WERI-Rb-1 (cell line): ENCODE results near the gene SNAP25.

Experiments
- DNase-seq: peaks from one replicate; pipeline ENCODE4 v3.0.0-alpha.2; 2020
- H3K27ac ChIP-seq: fragments of 250-450 bp; sonication (Bioruptor Pico); 2 replicates; pipeline ENCODE4 v1.5.1; 2020; ENCODE audit warnings: mild to moderate bottlenecking, moderate library complexity
- H3K27me3 ChIP-seq: fragments of 250-450 bp; sonication (Bioruptor Pico); 2 replicates; pipeline ENCODE4 v1.5.1; 2021; ENCODE audit warnings: mild to moderate bottlenecking, low read depth, moderate library complexity; ENCODE audit not compliant: insufficient read depth, severe bottlenecking
- H3K36me3 ChIP-seq: fragments of 250-450 bp; sonication (Bioruptor Pico); 2 replicates; pipeline ENCODE4 v1.5.1; 2020; ENCODE audit warnings: mild to moderate bottlenecking, moderate library complexity
- H3K4me3 ChIP-seq: 2 replicates; pipeline ENCODE4 v1.5.1; 2011; ENCODE audit warnings: low read depth, mild to moderate bottlenecking, control low read depth, low read length
- H3K9me3 ChIP-seq: fragments of 250-450 bp; sonication (Bioruptor Pico); 2 replicates; pipeline ENCODE4 v1.5.1; 2021; ENCODE audit warnings: mild to moderate bottlenecking, moderate library complexity; ENCODE audit not compliant: severe bottlenecking
- CTCF ChIP-seq: IDR thresholded peaks from 2 replicates; pipeline ENCODE4 v1.5.1; 2011; ENCODE audit warnings: low read depth, mild to moderate bottlenecking, control low read depth, inconsistent platforms, low read length

SNAP25 gene

GRCh38 chr20:10322073-10323012, 103.7 kb downstream of the SNAP25 start:
- H3K9me3 ChIP-seq = no peaks in the 10 kb centered on the region
- H3K27me3 ChIP-seq = no peaks in the 10 kb centered on the region
- no peaks in the 10 kb centered on the region for H3K36me3 ChIP-seq
- no peak overlapping the region for H3K4me3 ChIP-seq
- DNase-seq = no peak
- TF ChIP-seq CTCF = no peak
- H3K27ac ChIP-seq = no peak overlapping the region

GRCh38 chr20:10323729-10324128, 105.1 kb downstream of the SNAP25 start:
- H3K4me3 ChIP-seq = no peak overlapping the region
- no peaks in the 10 kb centered on the region for H3K9me3 ChIP-seq
- DNase-seq = no peak
- no peaks in the 10 kb centered on the region for H3K36me3 ChIP-seq
- no peak for TF ChIP-seq CTCF
- no peaks in the 10 kb centered on the region for H3K27me3 ChIP-seq
- H3K27ac ChIP-seq = no peak overlapping the region

DNA sequence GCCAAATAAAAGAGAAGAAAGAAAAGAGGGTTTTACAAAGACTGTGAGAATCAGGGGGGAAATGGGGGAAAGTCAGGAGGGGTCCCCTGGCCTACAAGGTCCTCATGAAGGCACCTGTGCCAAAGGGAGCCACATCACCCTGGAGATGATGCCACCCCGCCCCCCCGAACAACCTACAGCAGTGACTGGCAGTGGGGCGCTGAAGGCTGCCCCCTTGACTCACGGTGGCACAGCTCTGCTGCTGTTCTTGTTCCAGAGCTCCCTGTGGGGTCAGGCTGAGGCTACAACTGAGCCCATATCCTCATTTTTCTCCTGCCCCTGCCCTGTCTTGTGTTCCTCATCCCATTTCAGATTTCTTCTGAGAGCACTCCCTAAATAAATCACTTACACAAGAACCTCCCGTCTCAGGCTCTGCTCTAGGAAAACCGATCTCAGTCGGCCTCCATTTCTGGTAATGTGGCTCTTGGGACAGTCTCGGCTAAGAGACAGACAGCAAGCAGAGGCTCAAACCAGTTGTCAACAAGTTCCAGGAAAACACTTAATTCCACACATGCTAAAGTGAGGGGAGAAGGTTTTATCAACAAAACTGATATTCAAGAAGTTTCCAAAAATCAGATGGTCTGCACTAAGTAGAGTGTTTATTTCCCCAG, 105.7 kb downstream of the SNAP25 start:
- no peak overlapping the region for H3K27ac ChIP-seq
- no peaks in the 10 kb centered on the region for H3K9me3 ChIP-seq
- H3K4me3 ChIP-seq = no peak overlapping the region
- no peak for DNase-seq
- H3K36me3 ChIP-seq = no peaks in the 10 kb centered on the region
- no peak for TF ChIP-seq CTCF
- no peaks in the 10 kb centered on the region for H3K27me3 ChIP-seq

DNA sequence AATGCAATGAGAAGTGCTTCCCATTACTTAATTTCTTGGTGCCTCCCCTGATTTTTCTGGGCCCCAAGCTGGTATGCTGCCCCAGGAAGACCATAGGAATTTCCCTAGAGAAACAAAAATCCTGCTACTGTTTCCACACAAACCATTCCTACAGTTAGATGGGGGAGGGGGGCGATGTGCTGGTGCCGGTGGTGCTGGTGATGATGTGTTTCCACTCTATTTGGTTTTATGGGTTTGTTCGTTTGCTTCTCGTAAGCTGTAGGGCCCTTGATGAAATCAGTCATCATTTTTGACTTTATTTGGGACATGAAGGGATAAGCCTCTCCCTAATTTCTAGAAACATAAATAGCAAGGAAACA, 110.2 kb downstream of the SNAP25 start:
- Histone ChIP-seq H3K4me3 (no peak overlapping the region), H3K27me3 (no peaks in the 10 kb centered on the region), H3K9me3 (no peaks in the 10 kb centered on the region), H3K36me3 (no peaks in the 10 kb centered on the region), H3K27ac (no peak overlapping the region)
- no peak for TF ChIP-seq CTCF
- no peak for DNase-seq

- Histone ChIP-seq H3K36me3 (no peaks in the 10 kb centered on the region), H3K27ac (no peak overlapping the region), H3K4me3 (no peak overlapping the region), H3K9me3 (no peaks in the 10 kb centered on the region), H3K27me3 (no peaks in the 10 kb centered on the region)
- no peak for TF ChIP-seq CTCF
- DNase-seq = no peak
Observed at GRCh38 chr20:10329387-10330005, 110.9 kb downstream of the SNAP25 start.
